ENCODE results near the gene TMEM19. TPM values are rescaled to one million over a fixed set of nuclear protein-coding genes. Genes with fewer than 3 reads are reported as not detected.

TMEM19 gene
- total RNA-seq, 1 donor from 2014 or later: 20.2 TPM

DNA sequence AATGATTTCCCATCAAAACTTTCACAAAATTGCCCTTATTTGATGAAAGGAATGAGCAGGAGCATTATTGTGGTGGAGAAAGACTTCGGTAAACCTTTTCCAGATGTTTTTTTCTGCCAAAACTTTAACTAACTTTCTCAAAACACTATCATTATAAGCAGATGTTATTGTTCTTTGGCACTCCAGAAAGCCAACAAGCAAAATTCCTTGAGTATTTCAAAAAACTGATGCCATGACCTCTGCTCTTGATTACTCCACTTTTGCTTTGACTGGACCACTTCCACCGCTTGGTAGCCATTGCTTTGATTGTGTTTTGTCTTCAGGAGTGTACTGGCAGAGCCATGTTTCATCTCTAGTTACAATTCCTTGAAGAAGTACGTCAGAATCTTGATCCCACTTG is 39.1 kb downstream of the TMEM19 start:
- H3K4me3 Mint-ChIP-seq: no peak overlapping the region
- H3K4me1 Mint-ChIP-seq: no peaks in the 10 kb centered on the region
- DNase-seq (ENCODE audit: low spot score in 2 of 2, unreplicated experiment in 2 of 2): no peak
- no peak overlapping the region for H3K27ac Mint-ChIP-seq
- no peaks in the 10 kb centered on the region for H3K36me3 Mint-ChIP-seq
- TF ChIP-seq, protein P1, sequence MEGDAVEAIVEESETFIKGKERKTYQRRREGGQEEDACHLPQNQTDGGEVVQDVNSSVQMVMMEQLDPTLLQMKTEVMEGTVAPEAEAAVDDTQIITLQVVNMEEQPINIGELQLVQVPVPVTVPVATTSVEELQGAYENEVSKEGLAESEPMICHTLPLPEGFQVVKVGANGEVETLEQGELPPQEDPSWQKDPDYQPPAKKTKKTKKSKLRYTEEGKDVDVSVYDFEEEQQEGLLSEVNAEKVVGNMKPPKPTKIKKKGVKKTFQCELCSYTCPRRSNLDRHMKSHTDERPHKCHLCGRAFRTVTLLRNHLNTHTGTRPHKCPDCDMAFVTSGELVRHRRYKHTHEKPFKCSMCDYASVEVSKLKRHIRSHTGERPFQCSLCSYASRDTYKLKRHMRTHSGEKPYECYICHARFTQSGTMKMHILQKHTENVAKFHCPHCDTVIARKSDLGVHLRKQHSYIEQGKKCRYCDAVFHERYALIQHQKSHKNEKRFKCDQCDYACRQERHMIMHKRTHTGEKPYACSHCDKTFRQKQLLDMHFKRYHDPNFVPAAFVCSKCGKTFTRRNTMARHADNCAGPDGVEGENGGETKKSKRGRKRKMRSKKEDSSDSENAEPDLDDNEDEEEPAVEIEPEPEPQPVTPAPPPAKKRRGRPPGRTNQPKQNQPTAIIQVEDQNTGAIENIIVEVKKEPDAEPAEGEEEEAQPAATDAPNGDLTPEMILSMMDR (IDR thresholded peaks at IDR 0.05; ENCODE audit: unreplicated experiment): no peak
- peaks cover 6% of the 10 kb centered on the region for H3K9me3 Mint-ChIP-seq
- H3K27me3 Mint-ChIP-seq (ENCODE audit: low read depth): no peaks in the 10 kb centered on the region

DNA sequence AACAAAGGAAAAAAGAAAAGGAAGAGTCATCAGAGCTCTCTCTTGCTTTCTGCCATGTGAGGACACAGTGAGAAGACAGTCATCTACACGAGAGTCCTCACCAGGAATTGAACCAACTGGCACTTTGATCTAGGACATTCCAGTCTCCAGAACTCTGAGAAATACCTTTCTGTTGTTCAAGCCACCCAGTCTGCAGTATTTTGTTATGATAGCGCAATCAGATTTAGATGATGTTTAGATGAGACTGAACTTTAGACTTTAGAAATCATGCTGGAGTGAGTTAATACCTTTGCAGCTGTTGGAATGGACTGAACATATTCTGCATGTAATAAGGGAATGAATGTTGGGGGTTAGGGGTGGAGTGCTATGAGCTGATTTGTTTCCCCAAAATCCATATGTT is 40.7 kb downstream of the TMEM19 start:
- Mint-ChIP-seq H3K27me3 (ENCODE audit: low read depth) (no peaks in the 10 kb centered on the region), H3K9me3 (peaks cover 6% of the 10 kb centered on the region), H3K27ac (no peak overlapping the region), H3K4me3 (no peak overlapping the region), H3K36me3 (no peaks in the 10 kb centered on the region), H3K4me1 (no peaks in the 10 kb centered on the region)
- no peak for DNase-seq (ENCODE audit: low spot score in 2 of 2, unreplicated experiment in 2 of 2)
- TF ChIP-seq, protein P1 (IDR thresholded peaks at IDR 0.05; ENCODE audit: unreplicated experiment): no peak

DNA sequence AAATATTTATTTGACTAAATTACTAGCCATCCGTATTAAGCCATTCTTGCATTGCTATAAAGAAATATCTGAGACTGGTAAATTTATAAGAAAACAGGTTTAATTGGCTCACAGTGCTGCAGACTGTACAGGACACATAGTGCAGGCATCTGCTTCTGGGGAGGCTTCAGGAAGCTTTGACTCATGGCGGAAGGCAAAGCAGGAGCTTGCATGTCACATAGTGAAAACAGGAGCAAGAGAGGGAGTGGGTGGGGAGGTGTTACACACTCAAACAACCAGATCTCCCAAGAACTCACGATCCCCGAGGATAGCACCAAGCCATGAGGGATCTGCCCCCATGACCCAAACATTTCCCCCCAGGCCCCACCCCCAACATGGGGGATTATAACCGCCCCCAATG is 42.1 kb downstream of the TMEM19 start:
- Mint-ChIP-seq H3K4me1 (no peaks in the 10 kb centered on the region), H3K9me3 (peaks cover 6% of the 10 kb centered on the region), H3K36me3 (no peaks in the 10 kb centered on the region), H3K27me3 (ENCODE audit: low read depth) (no peaks in the 10 kb centered on the region), H3K4me3 (no peak overlapping the region), H3K27ac (no peak overlapping the region)
- TF ChIP-seq, protein P1 (IDR thresholded peaks at IDR 0.05; ENCODE audit: unreplicated experiment): no peak
- DNase-seq (ENCODE audit: low spot score in 2 of 2, unreplicated experiment in 2 of 2): no peak

DNA sequence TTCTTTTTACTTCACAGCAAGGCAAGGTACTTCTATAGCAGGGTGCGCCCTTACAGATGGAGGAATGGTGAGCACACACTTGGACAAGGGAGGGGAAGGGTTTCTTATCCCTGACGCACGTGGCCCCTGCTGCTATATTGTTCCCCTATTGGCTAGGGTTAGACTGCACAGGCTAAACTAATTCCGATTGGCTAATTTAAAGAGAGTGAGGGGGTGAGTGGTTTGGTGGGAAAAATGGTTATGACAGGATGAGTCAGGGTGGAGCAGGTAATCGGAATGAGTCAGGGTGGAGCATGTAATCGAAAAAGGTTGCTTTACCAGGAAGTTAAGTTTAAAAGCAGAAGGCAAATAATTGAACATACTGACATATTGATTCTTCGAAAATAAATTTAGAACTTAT is 45.1 kb downstream of the TMEM19 start:
- H3K36me3 Mint-ChIP-seq: no peaks in the 10 kb centered on the region
- no peak overlapping the region for H3K27ac Mint-ChIP-seq
- DNase-seq (ENCODE audit: low spot score in 2 of 2, unreplicated experiment in 2 of 2): no peak
- no peaks in the 10 kb centered on the region for H3K4me1 Mint-ChIP-seq
- TF ChIP-seq, protein P1 (IDR thresholded peaks at IDR 0.05; ENCODE audit: unreplicated experiment): no peak
- no peaks in the 10 kb centered on the region for H3K27me3 Mint-ChIP-seq (ENCODE audit: low read depth)
- H3K4me3 Mint-ChIP-seq: no peak overlapping the region
- no peaks in the 10 kb centered on the region for H3K9me3 Mint-ChIP-seq

DNA sequence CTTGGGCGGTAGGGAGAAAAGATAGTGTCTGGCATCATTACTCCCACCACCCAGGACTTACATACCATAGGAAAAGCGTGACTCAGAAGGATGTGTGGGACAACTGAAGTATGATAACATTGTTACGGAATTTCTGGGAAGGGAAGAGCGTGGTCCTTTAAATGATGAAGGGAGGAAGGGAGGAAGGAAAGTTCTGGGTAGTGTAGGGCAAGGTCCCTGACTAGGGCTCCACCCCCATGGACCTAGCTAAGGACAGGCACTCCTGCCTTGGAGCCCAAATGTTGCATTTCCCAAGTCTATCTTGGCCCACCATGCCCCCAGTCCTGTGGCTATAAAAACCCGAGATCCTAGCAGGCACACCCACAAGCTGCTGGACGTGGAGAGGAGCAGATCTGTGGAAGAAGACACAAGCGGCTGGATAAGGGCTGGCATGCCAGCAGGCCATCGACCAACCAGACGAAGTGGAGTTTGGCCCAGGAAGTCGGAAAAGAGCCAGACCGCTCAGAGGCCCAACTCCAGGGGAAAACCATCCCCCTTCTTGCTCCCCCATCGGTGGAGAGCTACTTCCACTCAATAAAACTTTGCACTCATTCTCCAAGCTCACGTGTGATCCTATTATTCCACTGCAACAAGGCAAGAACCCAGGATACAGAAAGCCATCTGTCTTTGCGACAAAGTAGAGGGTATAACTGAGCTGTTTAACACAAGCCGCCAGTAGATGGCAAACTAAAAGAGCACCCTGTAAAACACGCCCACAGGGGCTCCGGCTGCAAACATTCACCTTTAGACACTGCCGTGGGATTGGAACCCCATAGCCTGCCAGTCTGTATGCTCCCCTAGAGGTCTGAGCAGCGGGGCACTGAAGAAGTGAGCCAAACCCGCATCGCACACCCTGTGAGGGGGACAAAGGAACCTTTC is 45.8 kb downstream of the TMEM19 start:
- Mint-ChIP-seq H3K9me3 (no peaks in the 10 kb centered on the region), H3K4me3 (no peak overlapping the region), H3K27ac (no peak overlapping the region), H3K4me1 (no peaks in the 10 kb centered on the region), H3K36me3 (no peaks in the 10 kb centered on the region), H3K27me3 (ENCODE audit: low read depth) (no peaks in the 10 kb centered on the region)
- no peak for DNase-seq (ENCODE audit: low spot score in 2 of 2, unreplicated experiment in 2 of 2)
- TF ChIP-seq, protein P1 (IDR thresholded peaks at IDR 0.05; ENCODE audit: unreplicated experiment): no peak
